GM19328 (cell line): ENCODE results near the gene XPO4.

Experiments used
- ATAC-seq: cut with Tn5 transposase; IDR thresholded peaks from one replicate; pipeline ENCODE4 v1.9.1; 2021; ENCODE audit warnings: mild to moderate bottlenecking, moderate library complexity; ENCODE audit not compliant: unreplicated experiment

Gene XPO4

GRCh38 chr13:20831254-20831653 lies 71.3 kb downstream of the XPO4 start:
- no peak for ATAC-seq

DNA sequence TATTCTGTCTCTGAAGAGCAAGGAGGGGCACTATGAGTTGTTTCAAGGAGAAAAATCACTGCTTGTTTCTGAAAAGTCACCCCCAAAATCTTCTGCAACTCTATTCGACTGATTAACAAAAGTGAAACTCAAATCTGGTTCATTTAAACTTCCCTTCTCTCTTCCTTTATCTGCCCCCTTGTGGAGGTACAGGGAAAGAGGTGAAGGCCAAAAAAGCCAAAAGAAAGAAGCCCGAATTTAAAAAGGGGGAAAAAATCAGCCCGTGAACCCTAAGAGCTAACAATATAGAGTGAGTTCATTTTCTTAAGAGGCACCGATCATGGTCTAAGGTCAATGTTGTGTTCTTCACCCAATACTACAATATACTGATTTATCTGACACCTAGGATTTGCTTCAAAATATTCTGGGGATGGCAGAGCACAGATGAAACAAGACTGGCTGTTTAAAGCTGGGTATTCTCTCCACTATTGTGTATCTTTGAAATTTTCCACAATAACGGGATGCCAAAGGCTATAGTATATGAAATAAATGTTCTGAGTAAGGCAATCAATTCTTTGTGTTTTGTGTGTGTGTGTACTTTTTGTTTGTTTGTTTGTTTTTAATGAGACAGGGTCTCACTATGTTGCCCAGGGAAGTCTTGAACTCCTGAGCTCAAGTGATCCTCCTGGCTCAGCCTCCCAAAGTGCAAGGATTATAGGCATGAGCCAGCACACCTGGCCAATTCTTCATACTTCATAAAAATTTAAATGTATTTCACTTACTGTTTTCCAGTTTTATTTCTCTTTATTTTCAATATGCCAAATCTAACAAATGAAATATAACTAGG lies 73.8 kb downstream of the XPO4 start:
- ATAC-seq: no peak

DNA sequence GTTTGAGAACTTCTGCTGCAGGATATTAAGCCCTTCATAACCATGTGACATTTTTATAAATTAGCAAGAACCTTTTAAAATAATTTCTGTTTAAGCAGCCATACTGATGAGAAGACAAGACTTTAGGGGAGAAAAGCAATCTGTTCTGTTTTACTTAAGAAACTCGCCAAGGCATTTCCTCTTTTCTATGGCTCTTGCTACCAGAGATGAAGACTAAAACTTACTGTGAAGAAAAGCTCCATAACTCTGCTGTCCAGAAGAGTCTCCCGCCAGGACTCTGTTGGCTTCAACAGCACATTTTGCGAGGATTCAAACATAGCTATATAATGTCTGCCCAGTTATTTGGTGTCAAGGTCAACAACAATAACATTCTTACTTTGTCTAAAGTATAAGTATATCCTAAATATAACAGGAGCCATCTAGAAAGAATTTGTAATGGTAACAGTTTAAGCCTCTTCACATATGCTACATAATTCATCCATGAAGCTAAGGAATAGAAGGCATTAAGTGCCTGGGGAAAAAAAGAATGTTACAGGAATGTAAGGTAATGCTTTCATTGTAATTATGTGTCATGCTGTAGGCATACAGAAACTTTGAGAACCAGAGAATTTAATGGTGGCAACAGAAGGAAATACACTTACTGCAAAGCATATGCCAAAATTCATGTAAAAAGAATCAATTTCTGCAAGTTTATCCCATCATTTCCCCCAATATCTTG lies 75.5 kb downstream of the XPO4 start:
- ATAC-seq: no peak

DNA sequence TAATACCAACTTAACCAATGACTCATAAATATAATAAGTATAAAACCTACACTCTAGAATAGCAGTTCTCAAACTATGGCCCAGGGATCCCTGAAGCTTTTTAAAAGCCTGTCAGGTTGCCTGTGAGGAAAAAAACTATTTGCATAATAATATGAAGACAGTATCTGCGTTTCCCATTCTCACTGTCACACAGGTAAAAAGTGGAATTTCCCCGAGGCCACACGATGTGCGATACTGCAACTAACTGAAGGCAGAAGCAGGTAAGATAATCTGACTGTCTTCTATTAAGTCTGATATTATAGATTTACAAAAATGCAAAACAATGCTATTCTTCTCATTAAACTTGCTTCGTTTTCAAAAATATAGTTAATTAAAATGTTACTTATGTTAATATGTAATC lies 76.2 kb downstream of the XPO4 start:
- no peak for ATAC-seq

GRCh38 chr13:20825477-20825875 lies 77.1 kb downstream of the XPO4 start:
- no peak for ATAC-seq

DNA sequence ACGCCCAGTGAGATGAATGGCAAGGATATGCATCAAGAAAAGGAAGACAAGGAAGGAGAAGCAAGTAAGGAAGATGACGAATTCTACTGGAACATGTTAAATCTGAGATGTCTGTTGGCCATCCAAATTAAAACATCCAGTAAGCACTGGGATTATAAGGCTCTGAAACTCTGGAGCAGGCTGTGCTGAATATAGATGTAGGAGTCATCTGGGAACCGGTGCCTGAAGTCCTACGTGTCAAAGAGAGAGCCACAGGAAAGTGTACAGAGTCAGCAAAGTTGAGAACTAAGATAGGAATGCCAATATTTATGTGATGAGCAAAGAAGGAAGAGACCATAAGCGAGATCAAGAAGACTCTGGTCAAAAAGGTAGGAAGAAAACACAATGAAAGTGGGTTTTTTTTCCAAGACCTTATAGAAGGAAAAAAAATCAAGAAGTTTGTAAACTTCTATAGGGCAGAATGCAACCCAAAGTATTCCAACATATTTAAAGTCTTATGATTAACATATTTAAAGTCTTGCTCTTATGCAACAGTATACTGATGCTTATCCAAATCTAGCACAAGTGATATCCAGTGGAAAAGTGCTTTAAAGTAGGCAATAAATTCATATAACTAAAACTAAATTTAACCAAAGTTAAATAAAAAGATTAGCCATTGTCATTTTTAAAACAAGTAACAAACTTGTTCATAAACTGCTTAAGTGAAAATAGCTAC lies 77.6 kb downstream of the XPO4 start:
- no peak for ATAC-seq

DNA sequence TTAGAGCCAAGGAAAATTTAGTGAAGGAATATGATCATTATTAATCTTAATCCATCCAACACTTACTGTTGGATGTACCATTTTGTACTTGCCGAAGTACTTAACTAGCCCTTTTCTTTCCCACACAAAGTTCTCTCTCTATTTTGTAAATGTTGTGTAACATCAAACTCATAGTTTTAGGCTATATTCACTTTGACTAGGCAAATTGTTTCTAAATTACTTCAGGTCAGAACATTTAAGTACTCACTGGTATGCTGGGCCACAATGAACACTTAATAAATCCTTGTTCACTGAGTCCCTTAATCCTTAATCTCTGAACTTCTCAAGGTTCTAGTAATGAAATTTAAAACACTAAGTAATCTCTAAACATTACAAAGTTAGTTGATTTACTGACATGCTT lies 79.5 kb downstream of the XPO4 start:
- no peak for ATAC-seq

DNA sequence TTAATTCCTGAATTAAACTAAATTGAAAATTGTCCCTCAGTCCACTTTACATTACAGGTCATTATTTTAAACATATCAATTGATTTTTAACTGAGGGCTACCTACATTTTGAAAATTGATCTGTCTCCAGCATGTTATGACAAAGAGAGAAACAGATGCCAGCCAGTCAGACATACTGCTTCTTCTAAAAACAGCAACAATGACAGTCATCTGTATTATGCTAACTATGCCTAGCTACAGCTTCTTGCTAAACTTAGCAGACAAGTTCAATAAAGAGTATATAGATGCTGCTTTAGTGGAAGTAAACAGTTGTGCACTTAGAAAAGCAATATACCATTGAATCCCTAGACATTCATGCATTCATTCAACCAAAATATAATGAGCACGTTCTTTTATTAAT lies 80.1 kb downstream of the XPO4 start:
- no peak for ATAC-seq

GRCh38 chr13:20819715-20820114 lies 82.8 kb downstream of the XPO4 start:
- ATAC-seq: no peak

DNA sequence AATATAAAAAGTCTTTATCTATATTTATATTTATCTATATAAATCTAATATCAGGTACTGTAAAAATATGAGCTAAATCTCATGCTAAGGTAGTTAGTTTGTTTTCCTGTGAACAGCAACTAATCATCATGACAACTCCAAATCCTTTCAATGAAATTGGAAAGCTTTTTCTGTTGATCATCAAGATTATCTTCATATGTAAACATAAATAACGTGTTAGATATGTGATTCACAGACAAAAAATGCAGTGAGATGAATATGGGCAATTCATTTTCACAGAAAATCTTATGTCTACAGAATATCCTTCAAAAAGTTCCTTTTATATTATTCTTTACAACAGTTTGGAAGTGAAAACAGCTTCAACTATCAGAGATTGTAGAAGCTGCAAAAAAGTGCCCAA lies 87.1 kb downstream of the XPO4 start:
- no peak for ATAC-seq

DNA sequence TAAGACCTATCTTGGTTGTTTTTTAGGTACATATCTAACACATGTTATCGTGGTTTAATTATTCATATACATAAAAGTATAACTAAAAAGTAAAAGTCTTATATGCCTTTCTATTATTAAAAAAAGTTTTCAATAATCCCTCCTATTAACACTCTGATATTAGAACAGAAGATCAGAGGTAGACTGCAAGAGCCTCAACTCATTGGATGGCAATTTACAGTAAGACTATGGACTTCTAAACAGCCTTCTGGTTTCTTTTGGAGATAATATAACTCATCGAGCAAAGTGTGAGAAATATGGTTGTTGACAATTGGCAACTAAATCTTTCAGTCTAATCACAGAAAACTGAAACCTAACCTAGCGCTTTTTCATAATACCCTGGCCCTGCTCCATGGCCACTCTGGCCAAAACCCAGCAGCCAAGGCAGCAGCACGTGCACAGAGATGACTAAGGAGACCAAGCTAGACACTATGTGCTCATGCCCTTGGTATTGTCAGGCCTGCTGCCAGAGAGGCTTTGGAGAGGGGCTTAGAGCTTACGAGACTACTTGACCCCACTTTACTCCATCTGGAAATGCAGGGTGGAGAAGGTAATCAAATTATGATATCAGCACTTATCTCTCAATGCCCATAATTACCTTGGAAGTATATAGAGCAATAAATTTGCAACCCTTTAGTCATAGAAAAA lies 88.2 kb downstream of the XPO4 start:
- no peak for ATAC-seq

DNA sequence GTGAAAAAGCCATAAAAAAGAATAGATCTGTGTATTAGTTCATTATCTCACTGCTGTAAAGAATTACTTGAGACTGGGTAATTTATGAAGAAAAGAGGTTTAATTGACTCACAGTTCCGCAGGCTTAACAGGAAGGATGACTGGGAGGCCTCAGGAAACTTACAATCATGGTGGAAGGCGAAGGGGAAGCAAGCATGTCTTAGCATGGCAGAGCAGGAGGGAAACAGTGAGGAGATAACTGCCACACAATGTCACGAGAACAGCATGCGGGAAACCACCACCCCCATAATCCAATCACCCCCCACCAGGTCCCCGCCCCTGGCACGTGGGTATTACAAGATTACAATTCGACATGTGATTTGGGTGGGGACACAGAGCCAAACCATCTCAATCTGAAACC lies 89.7 kb downstream of the XPO4 start:
- ATAC-seq: no peak

DNA sequence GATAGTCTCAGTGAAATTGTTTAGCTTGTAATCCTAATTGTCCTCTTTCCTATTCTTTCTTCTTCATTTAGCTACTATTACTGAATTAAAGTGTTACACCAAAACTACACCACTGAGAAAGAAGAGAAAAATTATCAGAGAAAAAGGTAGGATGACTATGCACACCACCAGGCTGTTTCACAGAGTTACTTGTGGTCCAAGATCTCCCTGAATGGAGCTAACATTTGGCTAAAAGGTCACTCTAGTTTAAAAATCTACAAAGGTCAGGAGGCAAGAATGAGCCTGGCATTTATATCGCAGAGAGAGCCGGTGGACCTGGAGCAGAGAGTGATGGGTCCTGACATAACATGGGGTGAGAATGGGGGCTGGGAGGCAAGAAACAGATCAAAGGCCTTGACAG lies 91.7 kb downstream of the XPO4 start:
- ATAC-seq: no peak

GRCh38 chr13:20808874-20809273 lies 93.7 kb downstream of the XPO4 start:
- no peak for ATAC-seq

DNA sequence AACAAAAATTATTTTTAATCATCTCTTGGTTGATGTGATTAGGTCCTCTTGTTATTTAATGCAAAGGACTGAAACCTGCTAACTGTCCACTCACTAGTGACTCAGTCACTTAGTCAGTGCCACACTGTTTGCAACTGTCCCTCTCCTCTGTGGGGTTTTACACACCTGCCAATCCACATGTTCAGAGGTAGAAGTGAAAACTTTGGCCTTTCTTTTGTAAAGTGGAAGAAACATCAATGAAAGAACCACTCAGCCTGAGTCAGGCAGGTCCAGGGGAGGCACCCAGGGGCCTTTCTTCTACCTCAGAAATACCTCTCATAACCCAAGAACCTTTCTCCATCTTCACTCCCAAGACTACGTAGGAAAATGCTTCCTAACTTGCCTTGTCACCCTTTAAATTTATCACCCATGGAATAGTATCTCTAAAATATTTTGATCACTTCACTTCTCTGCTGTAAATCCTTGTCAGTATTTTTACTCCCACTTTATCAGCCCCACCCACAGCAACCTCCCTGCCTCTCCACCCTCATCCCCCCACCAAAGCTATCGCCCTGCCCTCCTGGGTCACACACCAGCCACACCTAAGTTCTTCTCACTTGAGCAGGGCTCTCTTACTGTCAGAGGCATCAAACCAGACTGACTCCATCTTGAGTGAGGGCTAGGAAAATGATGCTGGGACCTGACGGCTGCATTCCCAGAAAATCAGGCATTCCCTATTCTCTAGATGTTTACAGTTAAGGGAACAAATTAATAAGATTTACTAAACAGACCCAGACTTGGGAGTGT lies 99.2 kb downstream of the XPO4 start:
- ATAC-seq: no peak

GRCh38 chr13:20801707-20802106 lies 100.8 kb downstream of the XPO4 start:
- ATAC-seq: no peak

GRCh38 chr13:20799726-20800416 lies 102.7 kb downstream of the XPO4 start:
- ATAC-seq: no peak

DNA sequence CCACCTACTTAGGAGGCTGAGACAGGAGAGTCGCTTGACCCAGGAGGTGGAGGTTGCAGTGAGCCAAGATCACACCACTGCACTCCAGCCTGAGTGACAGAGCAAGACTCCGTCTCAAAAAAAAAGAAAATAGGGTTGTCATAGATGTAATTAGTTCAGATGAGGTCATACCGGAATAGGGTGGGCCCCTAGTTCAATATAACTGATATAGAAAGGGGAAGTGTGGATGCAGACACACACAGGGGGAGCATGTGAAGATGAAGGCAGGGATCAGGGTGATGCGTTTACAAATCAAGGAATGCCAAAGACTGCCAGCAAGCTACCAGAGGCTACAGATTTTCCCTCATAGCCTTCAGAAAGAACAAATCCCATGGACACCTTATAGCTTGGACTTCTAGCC lies 104.5 kb downstream of the XPO4 start:
- no peak for ATAC-seq

- no peak for ATAC-seq
Measured at GRCh38 chr13:20796791-20797508, 105.6 kb downstream of the XPO4 start.
